ENCODE results near the gene EVA1A. TPM values are rescaled to one million over a fixed set of nuclear protein-coding genes. Genes with fewer than 3 reads are reported as not detected.

Gene EVA1A
- total RNA-seq, 1 donor from 2014 or later = 19.9 TPM

GRCh38 chr2:75506101-75506697 is 54.5 kb downstream of the EVA1A start:
- Mint-ChIP-seq H3K9me3 (ENCODE audit: unreplicated experiment) (no peaks in the 10 kb centered on the region), H3K27ac (ENCODE audit: unreplicated experiment) (no peak overlapping the region), H3K27me3 (ENCODE audit: unreplicated experiment) (no peaks in the 10 kb centered on the region), H3K4me1 (ENCODE audit: unreplicated experiment) (peaks cover 46% of the 10 kb centered on the region), H3K4me3 (ENCODE audit: unreplicated experiment) (no peak overlapping the region), H3K36me3 (ENCODE audit: low read depth, unreplicated experiment) (peaks cover 38% of the 10 kb centered on the region)
- TF ChIP-seq CTCF (IDR thresholded peaks at IDR 0.05; ENCODE audit: unreplicated experiment) = no peak
- DNase-seq (ENCODE audit: low spot score) = no peak

GRCh38 chr2:75505012-75505411 is 55.7 kb downstream of the EVA1A start:
- no peak for TF ChIP-seq CTCF (IDR thresholded peaks at IDR 0.05; ENCODE audit: unreplicated experiment)
- no peaks in the 10 kb centered on the region for H3K27me3 Mint-ChIP-seq (ENCODE audit: unreplicated experiment)
- no peaks in the 10 kb centered on the region for H3K9me3 Mint-ChIP-seq (ENCODE audit: unreplicated experiment)
- DNase-seq (ENCODE audit: low spot score) = no peak
- peaks cover 56% of the 10 kb centered on the region for H3K4me1 Mint-ChIP-seq (ENCODE audit: unreplicated experiment)
- H3K36me3 Mint-ChIP-seq (ENCODE audit: low read depth, unreplicated experiment) = peaks cover 29% of the 10 kb centered on the region
- H3K27ac Mint-ChIP-seq (ENCODE audit: unreplicated experiment) = no peak overlapping the region
- no peak overlapping the region for H3K4me3 Mint-ChIP-seq (ENCODE audit: unreplicated experiment)

GRCh38 chr2:75503048-75503607 is 57.6 kb downstream of the EVA1A start:
- no peak for TF ChIP-seq CTCF (IDR thresholded peaks at IDR 0.05; ENCODE audit: unreplicated experiment)
- H3K27me3 Mint-ChIP-seq (ENCODE audit: unreplicated experiment) = no peaks in the 10 kb centered on the region
- peak overlapping the region; percentile 98 for H3K27ac Mint-ChIP-seq (ENCODE audit: unreplicated experiment)
- peak; percentile 35 for DNase-seq (ENCODE audit: low spot score)
- peak overlapping the region; percentile 65 for H3K4me3 Mint-ChIP-seq (ENCODE audit: unreplicated experiment)
- H3K36me3 Mint-ChIP-seq (ENCODE audit: low read depth, unreplicated experiment) = peaks cover 17% of the 10 kb centered on the region
- H3K9me3 Mint-ChIP-seq (ENCODE audit: unreplicated experiment) = no peaks in the 10 kb centered on the region
- peaks cover 59% of the 10 kb centered on the region for H3K4me1 Mint-ChIP-seq (ENCODE audit: unreplicated experiment)

- Mint-ChIP-seq H3K9me3 (ENCODE audit: unreplicated experiment) (no peaks in the 10 kb centered on the region), H3K27ac (ENCODE audit: unreplicated experiment) (no peak overlapping the region), H3K4me3 (ENCODE audit: unreplicated experiment) (no peak overlapping the region), H3K27me3 (ENCODE audit: unreplicated experiment) (no peaks in the 10 kb centered on the region), H3K36me3 (ENCODE audit: low read depth, unreplicated experiment) (peaks cover 3% of the 10 kb centered on the region), H3K4me1 (ENCODE audit: unreplicated experiment) (peaks cover 55% of the 10 kb centered on the region)
- TF ChIP-seq CTCF (IDR thresholded peaks at IDR 0.05; ENCODE audit: unreplicated experiment) = no peak
- DNase-seq (ENCODE audit: low spot score) = no peak
Measured at GRCh38 chr2:75500633-75501032, 60.1 kb downstream of the EVA1A start.

GRCh38 chr2:75499534-75499933 is 61.2 kb downstream of the EVA1A start:
- no peak for TF ChIP-seq CTCF (IDR thresholded peaks at IDR 0.05; ENCODE audit: unreplicated experiment)
- H3K36me3 Mint-ChIP-seq (ENCODE audit: low read depth, unreplicated experiment) = peaks cover 3% of the 10 kb centered on the region
- no peaks in the 10 kb centered on the region for H3K27me3 Mint-ChIP-seq (ENCODE audit: unreplicated experiment)
- H3K4me3 Mint-ChIP-seq (ENCODE audit: unreplicated experiment) = no peak overlapping the region
- DNase-seq (ENCODE audit: low spot score) = no peak
- H3K9me3 Mint-ChIP-seq (ENCODE audit: unreplicated experiment) = no peaks in the 10 kb centered on the region
- H3K4me1 Mint-ChIP-seq (ENCODE audit: unreplicated experiment) = peaks cover 48% of the 10 kb centered on the region
- no peak overlapping the region for H3K27ac Mint-ChIP-seq (ENCODE audit: unreplicated experiment)
